NCI-H128 (cell line): Measurements from ENCODE around the gene MRNIP.

Source experiments
- DNase-seq: peaks from one replicate; lab custom pipeline; 2025; ENCODE audit not compliant: unreplicated experiment; lab: John Stamatoyannopoulos, UW

Gene MRNIP

DNA sequence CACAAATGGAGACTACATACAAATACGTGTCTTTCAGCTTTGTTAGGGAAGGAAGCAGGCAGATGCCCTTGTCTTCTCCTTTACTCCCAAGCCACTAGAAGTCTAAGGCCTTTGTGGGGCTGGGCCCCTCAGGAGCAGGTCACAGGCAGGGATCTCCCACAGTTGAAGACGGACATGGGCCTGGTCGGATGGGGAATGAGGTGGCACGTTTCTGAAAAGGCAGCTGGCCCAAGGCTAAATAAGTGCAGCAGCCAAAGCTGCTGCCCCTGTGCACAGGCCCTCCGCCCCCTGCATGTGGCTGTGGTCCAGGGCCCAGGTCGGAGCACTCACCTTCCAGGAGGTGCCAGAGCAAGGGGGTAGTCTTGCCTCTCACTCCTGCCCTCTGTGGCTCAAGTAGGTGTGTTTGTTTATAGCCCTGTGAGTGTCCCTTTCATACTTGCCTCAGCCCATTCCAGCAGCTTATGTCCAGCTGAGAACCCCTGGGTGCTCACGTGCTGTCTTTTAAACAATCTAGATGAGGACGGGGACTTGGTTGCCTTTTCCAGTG is 36.1 kb downstream of the MRNIP start:
- no peak for DNase-seq

DNA sequence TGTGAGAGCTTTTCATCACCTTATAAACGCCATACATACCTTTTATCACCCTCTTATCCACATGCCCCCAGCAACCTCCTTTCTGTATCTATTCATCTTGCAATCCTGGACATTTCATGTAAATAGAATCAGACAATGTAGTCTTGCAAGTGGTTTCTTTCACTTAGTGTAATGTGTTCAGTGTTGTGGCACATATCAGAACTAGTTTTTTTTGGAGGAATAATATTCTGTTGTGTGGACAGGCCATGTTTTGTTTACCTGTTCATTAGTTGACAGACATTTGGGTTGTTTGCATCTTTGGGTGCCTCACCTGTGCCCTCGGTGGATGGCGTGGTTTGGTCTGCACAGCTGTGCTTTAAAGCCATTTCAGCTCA is 36.6 kb downstream of the MRNIP start:
- DNase-seq, result no peak

DNA sequence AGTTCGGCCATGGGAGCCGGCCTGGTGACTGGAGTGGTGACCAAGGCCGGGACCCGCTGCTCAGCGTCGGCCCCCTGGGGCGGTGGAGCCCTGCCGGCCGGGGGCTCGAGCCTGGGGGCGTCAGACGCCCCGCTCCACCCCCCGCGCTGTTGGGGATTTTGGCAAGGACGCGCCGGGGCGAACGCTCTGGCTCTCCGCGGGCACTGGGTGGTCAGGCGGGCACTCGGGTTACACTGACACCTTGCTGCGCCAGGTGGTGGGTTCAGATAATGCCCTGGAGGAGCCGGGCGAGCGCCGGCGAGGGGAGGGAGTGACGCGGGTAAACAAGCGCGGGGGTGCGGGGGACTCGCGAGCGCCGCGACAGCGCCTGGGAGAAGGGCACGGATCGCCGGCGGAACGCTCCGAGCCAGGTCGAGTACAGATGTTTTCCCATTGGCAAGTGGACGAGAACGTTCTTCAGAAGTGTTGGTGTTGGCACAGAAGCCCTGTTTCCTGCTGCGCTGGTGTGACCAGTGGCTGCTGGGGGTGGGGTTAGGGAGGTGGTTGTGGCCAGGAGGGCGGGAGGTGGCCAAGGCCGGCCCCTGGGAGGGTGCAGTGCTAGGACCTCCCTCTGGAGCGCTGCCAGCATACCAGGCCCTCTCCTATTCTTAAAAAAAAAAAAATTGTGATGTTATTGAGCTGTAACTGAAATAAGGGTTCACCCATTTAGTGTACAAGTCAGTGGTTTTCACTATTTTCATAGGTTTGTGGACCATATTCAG is 37.1 kb downstream of the MRNIP start:
- no peak for DNase-seq

DNA sequence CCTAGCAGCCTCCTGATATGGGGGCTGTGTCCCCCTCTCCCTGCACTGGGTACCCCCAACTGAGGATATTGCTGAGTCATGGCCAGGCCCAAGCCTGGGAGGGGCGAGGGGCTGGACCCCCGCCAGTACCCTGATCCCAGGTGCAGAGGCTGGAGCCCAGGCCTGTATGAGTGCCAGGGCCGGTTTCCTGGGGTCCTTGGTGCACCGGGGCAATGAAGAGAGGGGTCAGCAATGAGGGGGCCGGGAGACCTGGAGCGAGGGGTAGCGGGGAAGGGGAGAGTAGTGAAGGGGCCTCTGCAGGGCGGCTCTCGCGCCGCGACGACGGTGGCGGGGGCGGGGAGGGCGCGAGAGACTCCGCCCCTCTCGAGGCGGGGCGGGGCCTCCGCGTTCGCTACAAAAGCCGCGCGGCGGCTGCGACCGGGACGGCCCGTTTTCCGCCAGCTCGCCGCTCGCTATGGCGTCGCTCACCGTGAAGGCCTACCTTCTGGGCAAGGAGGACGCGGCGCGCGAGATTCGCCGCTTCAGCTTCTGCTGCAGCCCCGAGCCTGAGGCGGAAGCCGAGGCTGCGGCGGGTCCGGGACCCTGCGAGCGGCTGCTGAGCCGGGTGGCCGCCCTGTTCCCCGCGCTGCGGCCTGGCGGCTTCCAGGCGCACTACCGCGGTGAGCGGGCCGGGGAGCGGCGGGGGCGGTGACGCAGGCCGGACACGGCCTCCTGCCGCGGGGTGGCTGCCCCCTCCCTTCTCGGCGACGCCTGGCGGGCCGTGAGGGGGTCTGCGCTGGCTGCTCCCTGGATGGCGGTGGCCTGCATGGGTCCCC is 37.9 kb downstream of the MRNIP start, which contains the start of gene SQSTM1:
Gene SQSTM1 (plus strand): TSS at position 423 of the 815 bp plus-strand sequence. CDS start 32 bp downstream, at position 455.
- DNase-seq, result peak; percentile 33

DNA sequence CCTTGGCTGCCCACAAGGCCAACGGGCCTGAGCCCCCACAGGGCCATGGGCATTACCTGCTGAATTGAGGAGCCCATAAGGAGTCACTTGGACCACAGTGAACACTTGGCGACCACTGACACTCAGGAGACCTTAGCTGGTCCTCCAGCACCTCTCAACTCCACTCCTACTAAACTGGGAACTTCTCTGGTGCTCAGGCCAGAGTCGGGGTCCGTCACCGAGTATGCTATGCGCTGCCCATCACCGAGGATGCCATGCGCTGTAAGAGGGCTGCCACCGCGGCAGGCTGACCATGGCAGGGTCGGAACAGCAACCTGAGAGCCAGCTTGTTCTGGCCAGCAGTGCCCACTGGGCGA is 38.5 kb downstream of the MRNIP start:
- DNase-seq, result no peak

DNA sequence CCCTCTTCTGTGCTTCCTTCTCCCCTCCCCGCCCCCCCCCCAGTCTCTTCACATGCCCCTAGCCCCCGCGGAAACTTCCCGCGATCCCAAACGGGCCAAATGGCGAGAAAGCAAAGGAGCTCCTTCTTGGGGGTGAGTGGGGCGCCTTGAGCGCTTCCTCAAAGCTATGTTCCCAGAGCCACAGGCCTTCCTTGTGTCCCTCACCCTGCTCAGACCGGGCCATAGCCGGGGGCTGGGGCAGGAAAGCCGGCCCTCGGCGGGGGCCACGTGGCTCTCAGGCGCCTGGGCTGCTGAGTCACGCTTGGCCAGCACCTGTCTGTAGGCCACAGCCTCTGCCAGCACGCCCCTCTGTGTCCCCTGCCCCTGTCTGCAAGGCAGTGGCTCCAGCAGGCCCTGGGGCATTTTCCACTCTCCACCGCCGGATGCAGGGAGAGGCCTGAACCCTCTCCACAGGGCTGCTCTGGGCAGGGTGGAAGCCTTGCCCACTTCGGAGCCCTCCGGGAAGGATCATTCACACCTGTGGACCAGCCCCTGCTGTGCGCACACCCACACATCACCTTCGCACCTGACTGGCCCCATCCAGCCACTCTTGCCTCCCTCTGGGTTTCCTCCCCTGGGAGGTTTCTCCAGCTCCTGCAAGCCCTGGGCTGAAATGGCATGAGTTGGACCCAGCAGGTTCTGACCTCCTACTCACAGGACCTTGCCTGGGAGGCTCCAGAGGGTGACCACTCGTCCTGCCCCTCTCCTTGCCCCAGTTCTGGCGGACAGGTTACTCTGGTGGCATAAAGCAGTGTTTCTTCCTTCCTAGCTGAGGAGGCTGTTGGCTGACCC is 39.1 kb downstream of the MRNIP start:
- DNase-seq, result no peak

DNA sequence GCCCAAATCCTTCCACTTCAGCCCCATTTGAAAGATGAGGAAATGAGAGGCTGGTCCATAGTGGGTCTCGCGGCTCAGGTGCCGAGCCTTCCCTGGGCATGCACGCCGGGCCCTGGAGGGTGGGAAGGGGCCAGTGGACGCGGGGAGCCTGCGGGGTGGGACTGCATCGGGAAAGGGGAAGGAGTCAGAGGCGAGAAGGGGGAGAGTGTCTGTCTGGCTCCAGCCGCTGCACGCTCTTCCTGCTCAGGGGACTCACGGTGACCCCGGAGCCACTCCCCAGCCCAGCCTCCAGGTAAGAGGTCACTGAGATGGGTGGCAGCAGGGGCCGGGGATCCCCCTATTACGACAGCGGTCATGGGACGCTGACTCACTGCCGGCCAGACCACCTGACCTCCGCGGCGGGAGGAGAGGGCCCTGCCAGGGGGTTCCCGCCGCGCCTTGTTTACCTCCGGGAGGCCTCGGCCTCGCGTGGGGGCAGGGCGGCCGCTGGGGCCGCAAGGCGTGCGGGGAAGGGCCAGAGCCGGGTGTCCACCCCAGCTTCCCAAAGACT is 39.8 kb downstream of the MRNIP start:
- peak; percentile 18 for DNase-seq

DNA sequence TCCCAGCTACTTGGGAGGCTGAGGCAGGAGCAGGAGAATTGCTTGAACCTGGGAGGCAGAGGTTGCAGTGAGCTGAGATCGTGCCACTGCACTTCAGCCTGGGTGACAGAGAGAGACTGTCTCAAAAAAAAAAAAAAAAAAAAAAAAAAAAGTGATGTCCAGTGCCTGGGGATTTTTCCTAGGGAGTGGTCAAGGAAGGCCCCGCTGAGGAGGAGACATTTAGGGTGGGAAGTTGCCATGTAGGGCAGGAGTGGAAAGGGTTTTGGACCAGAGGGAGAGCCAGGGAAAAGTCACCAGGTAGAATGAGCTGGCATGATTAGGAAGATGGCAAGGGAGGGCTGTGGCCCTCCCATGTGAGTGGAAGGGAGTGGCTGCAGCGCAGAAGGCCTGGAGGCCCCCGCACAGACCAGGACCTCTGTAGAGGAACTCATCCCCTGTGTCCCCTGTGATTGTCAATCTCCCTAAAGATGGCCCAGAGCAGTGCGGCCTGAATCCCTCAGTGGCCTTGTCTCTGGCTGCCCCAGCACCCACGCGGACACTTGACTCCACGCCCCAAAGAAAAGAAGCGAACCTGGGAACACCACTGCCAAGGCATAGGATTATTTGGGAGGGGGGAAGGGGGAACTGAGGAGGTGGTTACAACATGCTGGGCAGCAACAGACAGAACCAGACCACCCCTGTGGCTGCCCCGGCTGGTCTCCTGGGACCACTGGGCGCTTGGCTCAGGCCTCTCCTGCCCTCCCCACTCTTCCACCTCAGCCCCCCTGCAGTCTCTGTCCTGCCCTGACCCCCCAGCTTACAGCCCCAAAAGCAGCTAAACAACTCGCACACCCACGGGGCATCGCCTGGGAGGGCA is 40.5 kb downstream of the MRNIP start:
- no peak for DNase-seq

DNA sequence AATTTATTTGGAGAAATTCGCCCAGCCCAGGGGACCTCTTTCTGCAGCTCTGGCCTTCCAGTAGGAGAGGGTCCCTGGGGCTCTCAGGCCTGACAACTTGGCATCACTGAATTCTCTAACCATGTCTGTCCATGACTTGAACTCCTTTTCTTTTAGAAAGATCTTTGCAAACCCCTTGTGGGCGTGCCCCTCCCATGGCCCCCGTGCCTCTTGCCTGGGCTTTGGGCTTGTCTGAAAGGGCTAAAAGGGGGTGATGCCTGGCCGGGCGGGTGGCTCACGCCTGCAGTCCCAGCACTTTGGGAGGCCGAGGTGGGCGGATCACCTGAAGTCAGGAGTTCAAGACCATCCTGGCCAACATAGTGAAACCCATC is 41.2 kb downstream of the MRNIP start:
- DNase-seq, result no peak

DNA sequence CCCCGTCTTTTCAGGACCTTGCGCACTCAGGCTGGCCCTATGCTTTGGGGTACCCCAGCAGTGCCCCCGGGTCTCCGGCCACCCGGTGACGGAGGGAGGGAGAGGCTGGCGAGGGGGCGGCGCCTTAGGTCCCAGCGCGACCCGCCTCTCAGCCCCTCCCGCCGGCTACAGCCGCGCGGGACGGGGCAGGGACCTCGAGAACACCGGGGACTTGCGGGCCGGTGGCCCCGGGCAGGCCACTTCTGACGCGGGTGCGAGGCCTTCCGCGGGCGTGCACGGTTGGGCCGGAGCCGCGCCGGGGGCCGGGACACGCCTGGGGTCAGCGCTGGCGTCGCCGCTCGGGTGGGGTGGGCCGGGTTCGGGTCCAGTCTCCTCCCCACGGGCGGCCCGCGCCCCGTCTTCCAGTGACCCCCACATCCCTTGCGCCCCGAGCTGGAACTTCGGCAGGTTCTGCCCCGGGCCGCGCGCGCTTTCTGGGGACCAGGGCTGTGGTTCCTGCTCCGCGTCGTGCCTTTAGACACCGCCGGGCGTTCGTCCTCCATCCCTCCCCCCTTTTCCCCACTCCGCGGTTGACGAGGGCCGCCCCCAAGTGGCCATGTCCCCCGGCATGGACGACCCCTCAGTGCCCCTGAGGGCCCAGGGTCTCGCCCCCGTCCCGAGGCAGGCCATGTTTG is 41.7 kb downstream of the MRNIP start:
- DNase-seq, result no peak

DNA sequence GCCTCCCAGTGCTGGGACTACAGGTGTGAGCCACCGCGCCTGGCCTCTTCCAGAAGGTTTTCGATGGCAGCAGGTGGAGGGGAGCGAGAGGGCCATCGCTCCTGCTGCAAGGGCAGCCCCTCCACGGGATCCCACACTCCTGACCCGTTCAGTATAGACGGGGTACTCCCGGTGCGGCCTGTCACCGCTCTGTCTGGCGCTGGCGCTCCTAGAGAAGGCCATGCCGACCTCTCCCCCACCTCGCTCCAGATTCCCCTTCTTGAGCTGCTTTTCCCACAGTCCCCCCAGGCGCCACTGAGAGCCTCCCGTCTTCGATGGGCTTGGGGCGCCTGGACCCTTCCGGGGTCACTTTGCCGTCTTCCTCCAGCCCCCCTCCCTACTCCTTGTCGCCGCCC is 42.2 kb downstream of the MRNIP start:
- DNase-seq, result no peak

DNA sequence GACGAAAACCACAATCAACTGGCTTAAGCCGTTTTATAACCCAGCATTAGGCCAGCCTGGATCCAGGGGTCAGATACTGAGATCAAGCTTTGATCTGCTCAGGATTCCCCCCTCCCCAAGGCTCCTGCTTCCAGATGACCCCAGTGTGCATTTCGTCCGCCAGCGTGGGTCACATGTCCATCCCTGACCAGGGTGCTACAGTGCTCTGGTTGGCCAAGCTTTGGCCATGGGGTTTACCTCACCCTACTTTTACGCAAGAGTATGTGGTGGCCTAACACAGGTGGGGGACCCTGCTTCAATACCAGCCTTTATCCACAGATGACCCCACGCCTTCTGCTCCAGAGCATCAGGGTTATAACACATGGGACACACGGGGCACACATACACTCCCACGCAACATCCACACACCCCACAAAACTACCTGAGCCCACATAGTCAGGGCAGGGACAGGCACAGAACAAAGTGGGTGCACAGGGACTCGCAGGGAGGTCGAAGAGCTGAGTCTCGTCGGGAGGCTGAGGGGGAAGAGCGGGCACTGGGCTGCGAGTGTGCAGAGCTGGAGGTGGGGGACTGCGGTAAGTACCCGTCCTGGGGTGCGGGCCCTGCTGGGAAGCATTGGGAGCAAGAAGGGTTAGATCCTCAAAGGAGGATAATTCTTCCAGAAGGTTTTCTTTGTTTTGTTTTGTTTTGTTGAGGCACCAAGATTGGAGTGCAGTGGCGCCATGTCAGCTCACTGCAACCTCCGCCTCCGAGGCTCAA is 42.9 kb downstream of the MRNIP start:
- DNase-seq, result no peak

DNA sequence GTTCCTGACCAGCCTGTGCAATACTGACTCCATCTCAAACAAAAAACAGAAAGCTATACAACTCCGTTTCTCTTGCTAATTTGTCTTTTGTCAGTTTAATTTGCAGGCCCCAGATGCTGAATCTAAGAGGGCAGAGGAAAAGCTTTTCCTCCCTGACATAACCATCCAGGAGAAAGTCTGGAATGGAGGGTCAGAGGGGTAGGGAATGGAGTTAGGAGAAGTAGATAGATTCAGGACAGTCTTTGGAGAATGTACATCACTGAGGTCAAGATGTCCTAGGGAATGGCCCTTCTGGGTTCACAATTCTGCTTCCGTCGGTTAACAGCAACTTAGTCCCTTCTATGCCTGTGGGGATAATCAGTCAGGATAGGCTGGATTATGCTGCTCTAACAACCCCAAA is 44.5 kb downstream of the MRNIP start:
- DNase-seq, result no peak

DNA sequence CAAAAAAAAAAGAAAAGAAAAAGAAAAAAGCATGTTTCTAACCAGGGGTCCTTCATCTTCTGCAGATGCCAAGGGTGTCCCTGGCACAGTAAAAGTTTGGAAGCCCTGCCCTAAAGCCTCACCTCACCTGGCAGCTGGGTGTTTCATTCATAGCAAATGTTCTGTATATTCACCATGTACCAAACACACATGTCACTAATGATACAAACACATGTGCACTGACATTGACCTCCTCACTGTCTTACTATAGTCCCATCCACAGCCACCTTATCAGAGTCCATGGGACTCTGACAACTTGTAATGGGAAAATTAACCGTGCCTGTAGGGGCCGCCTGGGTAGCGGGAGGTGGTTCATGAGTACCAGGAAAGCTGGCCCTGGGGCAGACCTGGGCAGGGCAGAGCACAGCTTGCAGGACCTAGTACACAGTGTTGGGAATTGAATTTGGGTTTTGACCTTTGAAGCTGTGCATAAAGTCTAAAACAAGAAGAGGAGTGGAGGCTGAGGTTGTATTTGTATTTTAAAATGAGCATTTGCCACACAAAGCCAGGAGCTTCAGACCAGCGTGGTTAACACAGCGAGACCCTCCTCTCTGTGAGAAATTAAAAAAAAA is 45.5 kb downstream of the MRNIP start:
- no peak for DNase-seq

DNA sequence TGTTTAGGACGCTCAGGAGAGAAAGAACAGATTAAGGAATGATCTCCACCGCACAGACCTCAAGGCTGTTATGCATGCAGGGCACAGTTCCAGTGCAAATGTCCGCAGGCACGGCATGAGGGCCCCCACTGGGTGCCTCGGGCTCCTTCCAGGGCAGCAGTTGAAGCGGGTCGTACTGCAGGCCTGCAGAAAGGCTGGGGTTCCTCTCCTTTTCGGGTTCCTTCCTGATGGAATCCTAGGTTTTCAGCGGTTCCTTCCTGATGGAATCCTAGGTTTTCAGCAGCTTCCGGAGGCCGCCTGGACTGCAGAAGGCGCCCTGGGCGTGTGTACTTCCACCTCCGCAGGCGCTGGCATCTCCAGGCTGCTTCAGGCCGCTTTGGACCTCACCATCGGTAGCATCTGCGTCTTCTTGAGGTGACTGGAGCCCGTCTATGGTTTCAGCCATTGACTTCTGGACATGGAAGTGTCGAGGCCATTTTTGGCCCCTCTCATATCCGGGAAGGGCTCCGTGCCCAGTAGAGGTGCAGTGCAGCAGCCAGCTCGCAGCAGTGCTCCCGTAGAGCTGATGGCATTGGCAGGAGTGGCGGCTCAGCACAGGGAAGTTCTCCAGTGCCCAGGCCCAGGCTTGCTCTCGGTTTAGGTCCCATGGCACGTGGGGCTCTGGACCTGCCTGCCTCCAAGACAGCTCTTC is 46.3 kb downstream of the MRNIP start:
- DNase-seq, result no peak

DNA sequence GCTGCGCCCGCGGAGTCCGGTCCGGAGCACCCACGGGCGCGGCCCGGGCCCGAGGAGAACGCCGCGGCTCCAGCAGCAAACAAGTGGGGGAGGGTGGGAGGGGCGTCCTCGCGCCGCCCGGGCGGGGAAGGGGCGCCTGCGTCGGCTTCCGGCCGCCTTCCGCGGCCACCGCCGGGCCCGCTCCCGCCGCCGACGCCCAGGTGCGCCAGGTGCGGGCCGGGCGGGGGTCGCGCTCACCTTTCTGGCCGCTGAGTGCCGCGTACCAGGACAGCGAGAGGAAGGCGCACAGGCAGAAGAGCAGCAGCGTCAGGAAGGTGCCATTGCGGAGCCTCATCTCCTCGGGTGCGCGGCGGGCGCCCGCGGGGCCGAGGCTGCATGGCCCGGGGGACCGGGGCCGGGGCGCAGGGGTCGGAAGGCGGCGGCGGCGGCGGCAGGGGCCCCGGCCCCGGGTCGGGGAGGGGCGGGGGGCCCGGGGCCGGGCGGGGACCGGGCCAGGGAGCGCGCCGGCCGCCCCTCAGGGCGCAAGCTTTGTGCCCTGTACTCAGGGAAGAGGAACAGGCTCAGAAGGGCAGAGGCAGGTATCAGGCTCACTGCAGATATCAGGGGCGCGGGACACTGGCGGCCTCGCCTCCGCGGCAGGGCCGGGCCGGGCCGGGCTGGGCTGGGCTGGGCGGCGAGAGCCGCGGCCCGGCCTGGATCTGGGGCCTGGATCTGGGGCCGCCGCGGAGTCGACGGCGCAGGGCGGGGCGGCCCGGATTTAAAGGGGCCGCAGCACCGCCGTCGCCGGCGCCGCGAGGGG is 52.2 kb downstream of the MRNIP start, which contains the start of gene MGAT4B:
Gene MGAT4B (minus strand): TSS at position 617 of the 799 bp plus-strand sequence. CDS start 283 bp downstream, at position 334.
- DNase-seq, result no peak
